ENCODE results near the gene MICU1. TPM values are rescaled to one million over a fixed set of nuclear protein-coding genes. Genes with fewer than 3 reads are reported as not detected.

Gene MICU1
- total RNA-seq, 4 donors from 2014 or later, result 21.9 to 36.2 (median 31.7) TPM

DNA sequence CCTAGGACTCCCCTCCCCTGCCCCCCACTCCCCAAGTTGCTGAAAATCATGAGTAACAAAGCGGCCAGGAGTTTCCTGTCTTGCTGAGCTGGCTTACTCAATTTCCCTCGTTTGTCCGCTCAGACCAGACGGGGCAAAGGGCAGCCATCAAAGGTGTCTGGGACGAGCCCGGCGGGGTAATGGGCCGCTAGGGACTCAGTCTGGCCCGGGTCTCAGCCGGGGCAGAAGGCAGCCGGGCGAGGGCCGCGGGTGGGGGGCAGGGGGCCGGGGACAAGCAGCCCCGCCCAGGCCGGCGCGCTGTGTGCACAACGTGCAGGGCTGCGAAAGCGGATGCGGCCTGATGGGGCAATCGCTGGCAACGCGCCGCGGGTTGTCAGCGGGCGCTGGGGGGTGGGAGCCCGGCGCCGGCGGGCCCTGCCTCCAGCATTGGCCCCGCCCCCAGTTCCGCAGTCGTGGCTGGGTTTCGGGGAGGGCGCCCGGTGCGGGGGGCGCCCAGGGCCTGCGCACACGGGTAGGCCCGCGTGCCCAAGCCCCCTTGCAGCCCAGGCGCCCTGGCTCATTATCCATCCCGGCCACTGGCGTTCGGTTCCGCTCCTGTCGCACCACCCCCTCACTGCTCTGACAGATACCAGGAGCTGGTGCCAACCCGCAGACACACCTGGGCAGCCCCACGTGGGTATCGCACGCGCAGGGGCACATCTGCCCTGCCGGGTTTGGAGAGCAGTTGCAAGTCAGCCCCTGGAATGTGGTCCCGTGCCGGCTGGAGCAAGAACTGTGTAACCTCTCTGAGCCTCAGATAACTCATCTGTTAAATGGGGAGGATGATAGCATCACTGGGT lies 306.2 kb downstream of the MICU1 start:
- TF ChIP-seq, protein P1, sequence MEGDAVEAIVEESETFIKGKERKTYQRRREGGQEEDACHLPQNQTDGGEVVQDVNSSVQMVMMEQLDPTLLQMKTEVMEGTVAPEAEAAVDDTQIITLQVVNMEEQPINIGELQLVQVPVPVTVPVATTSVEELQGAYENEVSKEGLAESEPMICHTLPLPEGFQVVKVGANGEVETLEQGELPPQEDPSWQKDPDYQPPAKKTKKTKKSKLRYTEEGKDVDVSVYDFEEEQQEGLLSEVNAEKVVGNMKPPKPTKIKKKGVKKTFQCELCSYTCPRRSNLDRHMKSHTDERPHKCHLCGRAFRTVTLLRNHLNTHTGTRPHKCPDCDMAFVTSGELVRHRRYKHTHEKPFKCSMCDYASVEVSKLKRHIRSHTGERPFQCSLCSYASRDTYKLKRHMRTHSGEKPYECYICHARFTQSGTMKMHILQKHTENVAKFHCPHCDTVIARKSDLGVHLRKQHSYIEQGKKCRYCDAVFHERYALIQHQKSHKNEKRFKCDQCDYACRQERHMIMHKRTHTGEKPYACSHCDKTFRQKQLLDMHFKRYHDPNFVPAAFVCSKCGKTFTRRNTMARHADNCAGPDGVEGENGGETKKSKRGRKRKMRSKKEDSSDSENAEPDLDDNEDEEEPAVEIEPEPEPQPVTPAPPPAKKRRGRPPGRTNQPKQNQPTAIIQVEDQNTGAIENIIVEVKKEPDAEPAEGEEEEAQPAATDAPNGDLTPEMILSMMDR (IDR thresholded peaks at IDR 0.05), result no peak
- DNase-seq (ENCODE audit: low spot score) (peak; percentile 83), ATAC-seq (ENCODE audit: low FRiP score) (peak; percentile 80)

DNA sequence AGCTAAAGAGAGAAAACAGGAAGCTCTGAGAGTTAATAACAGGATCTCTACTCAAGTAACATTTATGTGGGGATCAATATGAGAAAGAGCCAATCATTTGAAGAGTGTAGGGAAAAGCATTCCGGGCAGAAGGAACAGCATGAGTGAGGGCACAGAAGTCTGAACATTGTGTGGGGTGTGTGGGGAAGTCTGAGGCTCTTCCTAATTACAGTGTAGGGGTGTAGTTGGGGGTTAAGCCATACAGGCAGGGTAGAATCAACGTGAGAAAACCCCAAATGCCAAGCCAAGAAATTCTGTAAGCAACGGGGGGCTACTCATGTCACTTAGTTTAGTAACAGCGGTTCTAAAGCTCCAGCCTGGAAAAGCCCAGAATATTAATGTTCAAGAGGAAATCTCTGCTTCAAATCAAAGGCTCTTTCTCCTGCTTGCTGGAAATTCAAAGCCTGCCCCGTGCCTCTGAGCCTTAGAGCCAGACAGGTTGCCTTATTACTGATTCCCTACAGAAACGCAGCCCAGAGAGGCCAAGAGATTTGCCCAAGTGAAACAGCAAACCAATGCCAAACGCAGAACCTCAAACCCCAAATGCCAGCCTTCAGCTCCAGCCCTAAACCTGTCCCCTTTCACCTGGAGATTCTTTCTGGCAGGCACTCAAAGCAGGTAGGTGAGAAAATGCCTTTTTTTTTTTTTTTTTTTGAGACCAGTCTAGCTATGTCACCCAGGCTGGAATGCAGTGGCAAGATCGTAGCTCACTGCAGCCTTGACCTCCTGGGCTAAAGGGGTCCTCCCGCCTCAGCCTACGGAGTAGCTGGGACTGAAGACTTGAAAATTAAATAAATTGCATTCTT lies 307.2 kb downstream of the MICU1 start:
- DNase-seq (ENCODE audit: low spot score) (no peak), ATAC-seq (ENCODE audit: low FRiP score) (no peak)
- TF ChIP-seq, protein P1 (IDR thresholded peaks at IDR 0.05), result no peak

Small RNA genes lying within 50 kb of the gene (small RNA-seq; reads per million reads assigned to genes)
- gene AL513185.2 (not detected), gene HMGN2P34 (not detected), gene RF00019 (not detected), gene RN7SL840P (not detected), gene RNU6-805P (not detected)

Other genes with a start within 250 kb of the MICU1 start
- gene MCU, start 66.1 kb upstream of the MICU1 start, total RNA-seq, result 10 to 100 TPM; 13.2 to 29.8 (median 16.3) TPM